Coronary artery (tissue), 2 donors: ENCODE measurements around the gene NEK8.

Source experiments
- DNase-seq: peaks from one replicate; pipeline ENCODE4 v3.0.0-alpha.2; 2017; ENCODE audit warnings: low spot score
- H3K27ac ChIP-seq, 2 donors: fragments of 200-600 bp; sonication (generic); one replicate each; pipeline ENCODE4 v1.5.1; 2016 to 2019
- H3K4me3 ChIP-seq: fragments of 200-600 bp; sonication (generic); 2 replicates; pipeline ENCODE4 v1.5.1; 2016; ENCODE audit warnings: mild to moderate bottlenecking, moderate library complexity
- CTCF ChIP-seq: fragments of 200-600 bp; sonication (generic); IDR thresholded peaks from one replicate; pipeline ENCODE4 v1.5.1; 2019; ENCODE audit warnings: antibody characterized with exemption

NEK8 gene

DNA sequence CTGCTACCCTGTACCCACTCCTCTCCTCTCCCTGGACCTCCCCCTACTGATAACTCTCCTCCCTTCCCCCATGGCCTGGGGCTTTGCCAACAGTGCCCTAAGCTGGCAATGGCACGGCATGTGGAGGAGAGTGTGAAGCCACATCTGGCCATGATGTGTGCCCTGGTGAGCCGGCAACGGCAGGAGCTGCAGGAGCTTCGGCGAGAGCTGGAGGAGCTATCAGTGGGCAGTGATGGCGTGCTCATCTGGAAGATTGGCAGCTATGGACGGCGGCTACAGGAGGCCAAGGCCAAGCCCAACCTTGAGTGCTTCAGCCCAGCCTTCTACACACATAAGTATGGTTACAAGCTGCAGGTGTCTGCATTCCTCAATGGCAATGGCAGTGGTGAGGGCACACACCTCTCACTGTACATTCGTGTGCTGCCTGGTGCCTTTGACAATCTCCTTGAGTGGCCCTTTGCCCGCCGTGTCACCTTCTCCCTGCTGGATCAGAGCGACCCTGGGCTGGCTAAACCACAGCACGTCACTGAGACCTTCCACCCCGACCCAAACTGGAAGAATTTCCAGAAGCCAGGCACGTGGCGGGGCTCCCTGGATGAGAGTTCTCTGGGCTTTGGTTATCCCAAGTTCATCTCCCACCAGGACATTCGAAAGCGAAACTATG is 20.4 kb downstream of the NEK8 start:
- DNase-seq, result no peak
- Histone ChIP-seq H3K27ac (peak overlapping the region in 1 of 2 donors; percentile 17), H3K4me3 (no peak overlapping the region)
- no peak for TF ChIP-seq CTCF

DNA sequence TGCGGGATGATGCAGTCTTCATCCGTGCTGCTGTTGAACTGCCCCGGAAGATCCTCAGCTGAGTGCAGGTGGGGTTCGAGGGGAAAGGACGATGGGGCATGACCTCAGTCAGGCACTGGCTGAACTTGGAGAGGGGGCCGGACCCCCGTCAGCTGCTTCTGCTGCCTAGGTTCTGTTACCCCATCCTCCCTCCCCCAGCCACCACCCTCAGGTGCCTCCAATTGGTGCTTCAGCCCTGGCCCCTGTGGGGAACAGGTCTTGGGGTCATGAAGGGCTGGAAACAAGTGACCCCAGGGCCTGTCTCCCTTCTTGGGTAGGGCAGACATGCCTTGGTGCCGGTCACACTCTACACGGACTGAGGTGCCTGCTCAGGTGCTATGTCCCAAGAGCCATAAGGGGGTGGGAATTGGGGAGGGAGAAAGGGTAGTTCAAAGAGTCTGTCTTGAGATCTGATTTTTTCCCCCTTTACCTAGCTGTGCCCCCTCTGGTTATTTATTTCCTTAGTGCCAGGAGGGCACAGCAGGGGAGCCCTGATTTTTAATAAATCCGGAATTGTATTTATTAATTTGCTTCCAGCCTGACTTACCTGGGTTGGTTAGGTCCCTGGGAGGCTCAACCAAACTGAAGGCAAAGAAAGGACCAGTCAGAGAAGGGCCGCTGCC is 21.1 kb downstream of the NEK8 start:
- no peak for DNase-seq
- H3K27ac ChIP-seq, result peak overlapping the region in 1 of 2 donors; percentile 17
- TF ChIP-seq CTCF, result no peak
- no peak overlapping the region for H3K4me3 ChIP-seq

GRCh38 chr17:28750178-28751047 is 21.8 kb downstream of the NEK8 start:
- peak; percentile 100 for TF ChIP-seq CTCF
- H3K4me3 ChIP-seq, result no peak overlapping the region
- peak; percentile 91 for DNase-seq
- no peak overlapping the region for H3K27ac ChIP-seq

DNA sequence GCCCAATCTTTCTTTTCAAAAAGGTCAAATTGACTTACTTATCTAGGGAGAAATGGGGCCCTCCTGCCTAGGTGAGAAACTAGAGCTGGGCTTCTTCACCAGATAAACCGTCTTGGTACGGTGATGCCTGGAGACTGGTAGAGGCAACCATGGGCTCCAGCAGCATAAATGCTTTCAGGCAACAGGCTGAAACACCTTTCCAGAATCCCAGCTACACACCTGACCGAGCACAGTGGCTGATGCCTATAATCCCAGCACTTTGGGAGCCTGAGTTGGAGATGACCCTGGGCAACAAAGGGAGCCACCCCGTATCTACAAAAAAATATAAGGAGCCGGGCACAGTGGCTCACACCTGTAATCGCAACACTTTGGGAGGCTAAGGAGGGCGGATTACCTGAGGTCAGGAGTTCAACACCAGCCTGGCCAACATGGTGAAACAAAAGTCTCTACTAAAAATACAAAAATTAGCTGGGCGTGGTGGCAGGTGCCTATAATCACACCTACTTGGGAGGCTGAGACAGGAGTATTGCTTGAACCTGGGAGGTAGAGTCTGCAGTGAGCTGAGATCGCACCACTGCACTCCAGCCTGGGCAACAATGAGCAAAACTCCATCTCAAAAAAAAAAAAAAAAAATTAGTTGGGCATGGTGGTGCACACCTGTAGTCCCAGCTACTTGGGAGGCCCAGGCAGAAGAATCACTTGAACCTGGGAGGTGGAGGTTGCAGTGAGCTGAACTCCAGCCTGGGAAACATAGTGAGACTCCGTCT is 23.2 kb downstream of the NEK8 start:
- no peak for DNase-seq
- TF ChIP-seq CTCF, result no peak
- no peak overlapping the region for H3K4me3 ChIP-seq
- no peak overlapping the region for H3K27ac ChIP-seq

GRCh38 chr17:28755486-28755885 is 26.9 kb downstream of the NEK8 start:
- no peak for DNase-seq
- Histone ChIP-seq H3K4me3 (no peak overlapping the region), H3K27ac (no peak overlapping the region)
- TF ChIP-seq CTCF, result no peak

GRCh38 chr17:28756049-28756804 is 27.6 kb downstream of the NEK8 start:
- Histone ChIP-seq H3K27ac (no peak overlapping the region), H3K4me3 (no peak overlapping the region)
- no peak for DNase-seq
- TF ChIP-seq CTCF, result no peak
